GM04504 (cell line): Measurements from ENCODE around the gene SKI.
"Not testable (repeated sequence)": the region's sequence is repeated elsewhere in the genome, so short reads cannot be mapped to it uniquely, and the experiment has no call there.

Source experiments
- DNase-seq: peaks from one replicate; pipeline ENCODE4 v3.0.0-alpha.2; 2012; ENCODE audit warnings: low read depth

Gene SKI

DNA sequence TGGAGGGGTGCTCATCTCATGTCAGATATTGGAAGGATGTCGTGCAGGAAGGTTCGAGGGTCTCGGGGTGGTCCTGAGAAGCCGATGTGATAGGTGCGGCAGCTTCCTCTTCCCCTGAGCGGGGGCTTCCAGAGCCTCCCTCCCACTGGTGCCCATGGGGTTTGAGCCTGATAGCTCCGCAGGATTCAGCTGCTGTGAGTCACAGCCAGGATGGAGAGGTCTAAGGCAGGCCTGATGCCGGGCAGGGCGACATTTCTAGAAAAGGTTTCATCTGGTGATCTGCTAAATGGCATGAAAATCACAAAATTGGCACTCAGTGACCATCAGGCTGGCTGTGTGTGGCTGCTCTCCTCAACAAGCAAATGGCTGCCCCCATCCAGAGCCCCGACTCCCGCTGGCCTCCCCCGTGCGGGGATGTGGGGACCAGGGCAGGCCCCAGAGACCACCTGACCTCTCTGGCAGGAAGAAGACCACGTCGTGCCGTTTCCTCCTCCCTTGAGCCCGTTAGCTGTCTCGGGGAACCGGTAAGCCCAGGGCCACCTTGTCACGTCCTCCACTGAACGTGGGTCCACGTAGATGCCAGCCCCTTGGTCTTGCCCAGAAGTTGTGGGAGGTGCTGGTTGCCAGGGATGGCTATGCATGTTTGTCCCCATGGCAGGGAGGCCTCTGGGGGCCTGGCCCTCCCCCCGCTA is 66.1 kb downstream of the SKI start:
- no peak for DNase-seq

DNA sequence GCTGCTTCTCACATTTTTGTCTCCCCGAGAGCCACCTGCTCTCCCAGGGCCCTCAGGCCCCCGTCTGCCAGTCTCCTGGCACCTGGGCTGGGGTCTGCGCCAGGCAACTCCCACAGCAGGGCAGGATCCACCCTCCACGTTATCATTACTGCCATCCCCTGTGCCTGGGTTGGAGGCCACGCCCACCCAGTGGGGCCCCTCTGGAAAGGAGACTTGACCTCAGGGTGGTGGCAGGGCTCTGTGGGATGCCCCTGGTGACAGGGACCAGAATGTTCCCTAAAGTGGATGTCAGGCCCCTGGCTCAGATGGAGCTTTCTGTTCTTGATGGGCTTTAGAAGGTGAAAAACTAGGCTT is 66.6 kb downstream of the SKI start:
- DNase-seq = no peak

DNA sequence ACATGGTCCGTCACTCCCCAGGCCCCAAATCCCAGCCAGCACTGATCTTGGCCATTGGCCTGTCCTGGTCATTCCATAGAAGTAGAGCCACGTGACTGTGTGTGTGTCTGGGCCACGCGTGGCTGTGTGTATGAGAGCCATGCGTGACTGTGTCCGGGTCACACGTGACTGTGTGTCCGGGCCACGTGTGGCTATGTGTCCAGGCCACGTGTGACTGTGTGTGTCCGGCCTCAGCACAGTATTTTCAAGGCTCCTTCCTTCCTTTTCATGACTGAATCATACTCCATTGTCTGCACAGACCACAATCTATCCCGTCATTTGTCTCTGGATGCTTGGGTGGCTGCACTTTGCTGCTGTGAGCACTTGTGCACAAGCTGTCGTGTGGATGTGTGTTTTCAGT is 67.4 kb downstream of the SKI start:
- no peak for DNase-seq

DNA sequence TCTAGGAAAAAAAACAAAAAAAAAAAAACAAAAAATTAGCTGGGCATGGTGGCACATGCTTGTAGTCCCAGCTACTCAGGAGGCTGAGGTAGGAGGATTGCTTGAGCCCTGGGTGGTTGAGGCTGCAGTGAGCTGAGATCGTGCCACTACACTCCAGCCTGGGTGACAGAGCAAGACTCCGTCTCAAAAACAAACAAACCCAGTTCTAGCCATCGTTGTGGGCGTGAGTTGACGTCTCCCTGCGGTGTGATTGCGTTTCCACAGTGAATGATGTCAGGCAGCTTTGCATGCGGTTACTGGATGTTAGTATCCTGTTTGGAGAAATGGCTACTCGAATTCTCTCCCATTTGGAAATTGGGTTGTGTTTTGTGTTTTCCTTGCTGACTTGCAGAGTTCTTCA is 68.1 kb downstream of the SKI start:
- not testable (repeated sequence) for DNase-seq

DNA sequence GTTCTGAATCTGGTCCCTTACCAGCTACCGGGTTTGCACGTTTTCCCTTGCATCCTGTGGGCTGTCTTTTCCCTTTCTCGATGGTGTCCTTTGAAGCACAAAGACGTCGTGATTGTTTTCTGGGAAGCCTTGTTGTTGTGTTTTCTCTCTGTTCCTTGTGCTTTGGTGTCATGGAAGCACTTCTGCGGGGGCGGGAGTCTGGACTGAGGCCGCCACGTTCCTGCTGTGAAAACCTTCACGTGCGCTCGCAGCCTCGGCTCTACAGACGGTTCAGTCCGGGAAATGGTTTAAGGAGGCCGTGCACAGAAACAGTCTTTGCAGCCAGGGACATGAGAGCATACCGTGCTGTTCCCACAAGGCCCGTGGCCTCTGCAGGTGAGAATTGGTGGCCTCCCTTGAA is 68.5 kb downstream of the SKI start:
- DNase-seq = no peak

DNA sequence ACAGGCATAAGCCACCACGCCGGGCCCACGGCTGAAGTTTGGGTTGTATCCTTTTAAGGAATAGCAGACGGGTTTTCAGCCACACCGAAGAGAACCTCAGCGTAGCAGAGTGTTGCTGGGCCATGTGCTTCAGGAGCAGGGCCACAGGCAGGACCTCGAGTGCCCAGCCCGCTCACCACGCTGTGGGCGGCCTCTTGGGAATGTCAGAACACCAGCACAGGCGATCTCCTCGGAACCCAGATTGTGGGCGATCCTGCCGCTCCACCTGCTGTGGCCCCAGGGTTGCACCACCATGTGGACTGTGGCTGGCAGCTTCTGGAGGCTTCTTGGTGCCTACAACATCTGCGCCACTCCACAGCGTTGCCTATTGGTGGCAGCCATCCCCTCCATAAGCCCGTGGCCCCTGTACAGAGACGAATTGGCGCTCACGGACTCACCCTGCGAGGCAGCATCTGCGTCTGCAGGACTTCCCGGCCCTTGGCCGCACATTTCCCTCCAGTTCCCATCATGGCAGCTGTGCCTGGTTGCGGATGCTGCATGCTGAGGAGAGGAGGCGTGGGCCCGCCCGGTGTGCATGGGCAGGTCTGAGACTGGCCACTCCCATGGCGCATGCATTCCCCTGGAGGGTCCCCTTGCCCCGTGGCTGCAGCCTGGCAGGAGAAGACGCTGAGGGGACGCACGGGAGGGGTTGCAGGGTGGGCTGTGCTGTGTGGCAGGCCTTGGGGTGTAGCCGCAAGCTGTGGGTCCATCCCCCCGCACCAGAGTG is 69.3 kb downstream of the SKI start:
- DNase-seq = no peak

DNA sequence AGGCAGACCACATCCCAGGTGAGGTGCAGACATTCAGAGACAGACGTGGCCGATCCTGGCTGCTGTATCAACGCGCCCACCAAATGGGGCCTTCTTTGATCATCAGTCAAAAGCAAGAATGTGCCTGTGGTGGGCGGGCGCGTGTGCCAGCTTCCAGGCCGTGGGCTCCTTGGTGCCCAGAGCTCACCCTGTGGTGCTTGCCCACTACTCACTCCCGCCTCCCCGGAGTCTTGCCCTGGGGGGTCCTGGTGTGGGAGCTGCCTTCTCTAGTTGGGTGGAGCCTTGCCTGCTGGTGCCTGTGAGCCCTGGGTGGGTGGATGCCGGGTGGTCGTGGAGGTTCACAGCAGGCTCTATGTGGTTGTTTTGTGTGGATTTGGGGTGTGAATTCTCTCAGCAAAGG is 70.6 kb downstream of the SKI start:
- DNase-seq = no peak

DNA sequence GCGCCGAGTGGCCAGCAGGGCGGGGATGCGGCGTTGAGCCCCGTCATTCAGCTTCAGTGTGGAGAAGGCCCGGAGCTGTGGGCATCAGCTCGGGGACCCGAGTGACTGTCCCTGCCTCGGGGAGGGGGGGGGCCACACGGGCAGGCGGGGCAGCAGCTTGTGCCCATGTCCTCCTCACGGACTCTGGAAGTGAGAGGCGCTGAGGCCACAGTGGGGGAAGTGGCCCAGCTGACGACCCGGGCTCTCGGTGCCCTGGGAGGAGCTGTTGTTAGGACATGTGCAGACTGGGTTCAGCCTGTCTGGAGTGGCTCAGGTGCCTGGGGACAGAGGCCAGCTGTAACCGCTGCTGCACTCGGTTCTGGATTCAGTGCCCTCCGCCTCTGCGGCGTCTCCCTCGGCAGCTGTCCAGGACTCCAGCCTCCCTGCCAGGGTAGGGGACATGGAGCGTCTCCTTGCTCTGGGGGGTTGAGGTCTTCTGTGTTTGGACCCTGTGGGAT is 71.1 kb downstream of the SKI start:
- no peak for DNase-seq

DNA sequence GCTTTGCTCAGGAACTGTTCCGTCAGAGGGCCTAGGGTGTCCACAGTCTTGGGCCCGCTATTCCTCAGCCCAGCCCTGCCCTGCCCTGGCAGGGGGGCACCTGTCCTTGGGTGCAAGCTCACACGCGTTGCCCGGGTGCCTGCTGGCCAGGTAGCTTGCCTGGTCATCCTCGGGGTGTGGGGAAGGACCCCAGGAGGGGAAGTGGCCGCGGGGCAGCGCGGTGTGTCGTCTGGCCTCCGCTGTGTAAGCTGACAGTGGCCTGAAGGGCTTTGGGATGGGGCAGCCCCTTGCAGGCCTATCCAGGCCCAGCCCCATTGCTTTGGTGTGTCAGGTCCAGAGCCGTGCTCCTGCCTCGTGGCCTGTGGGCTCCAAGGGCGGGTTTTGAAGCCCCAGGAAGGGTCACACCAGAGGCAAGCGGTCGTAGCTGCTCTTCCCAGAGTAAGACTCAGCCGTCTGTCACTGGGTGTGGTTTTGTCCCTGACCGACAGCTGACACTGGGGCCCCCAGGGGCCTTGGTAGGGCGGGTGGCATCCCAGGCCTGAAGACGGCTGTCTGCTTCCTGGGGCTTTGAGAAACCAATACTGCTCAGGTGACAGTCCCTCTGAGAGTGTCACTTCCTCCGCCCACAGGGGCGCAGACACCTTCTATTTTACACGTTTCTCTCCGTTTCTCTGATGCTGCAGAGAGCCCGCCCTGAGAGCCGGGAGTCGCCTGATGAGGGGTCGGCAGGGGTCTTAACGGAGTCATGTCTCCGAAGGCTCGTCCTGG is 72.1 kb downstream of the SKI start:
- DNase-seq = no peak

DNA sequence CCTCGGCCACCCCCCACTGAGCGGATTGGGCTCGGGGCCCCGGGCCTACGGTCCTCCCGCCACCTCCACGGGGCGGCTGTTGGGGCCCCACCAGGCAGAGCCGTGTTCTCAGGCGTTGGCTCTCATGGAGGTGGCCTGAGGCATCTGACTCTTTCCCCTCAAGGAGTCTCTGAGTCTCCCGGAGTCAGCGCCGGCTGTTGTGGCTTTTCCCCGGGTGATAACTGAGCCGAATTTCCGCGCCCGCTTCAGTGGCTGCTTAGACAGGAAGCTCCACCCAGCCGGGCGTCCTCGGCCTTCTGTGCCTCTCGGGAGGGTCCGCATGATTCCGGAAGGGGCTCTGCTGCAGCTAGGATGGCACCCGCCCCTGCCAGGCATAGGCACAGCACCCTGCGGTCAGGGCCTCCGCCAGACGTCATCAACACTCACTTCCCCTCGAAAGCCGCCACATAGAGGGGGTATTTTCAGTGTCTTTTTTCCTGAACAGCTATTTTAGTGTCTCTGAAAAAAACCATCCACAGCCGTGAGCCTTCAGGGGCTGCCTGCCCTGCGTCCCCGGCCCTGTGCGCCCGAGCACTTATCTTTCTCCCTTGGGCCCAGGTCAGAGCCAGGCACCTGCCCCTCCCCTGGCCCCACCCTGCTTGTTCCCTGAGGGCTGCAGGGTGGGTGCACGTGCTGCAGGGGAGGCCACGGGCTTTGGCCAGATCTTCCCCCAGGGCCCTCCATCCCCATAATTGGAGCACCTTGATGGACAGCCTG is 72.9 kb downstream of the SKI start:
- no peak for DNase-seq

DNA sequence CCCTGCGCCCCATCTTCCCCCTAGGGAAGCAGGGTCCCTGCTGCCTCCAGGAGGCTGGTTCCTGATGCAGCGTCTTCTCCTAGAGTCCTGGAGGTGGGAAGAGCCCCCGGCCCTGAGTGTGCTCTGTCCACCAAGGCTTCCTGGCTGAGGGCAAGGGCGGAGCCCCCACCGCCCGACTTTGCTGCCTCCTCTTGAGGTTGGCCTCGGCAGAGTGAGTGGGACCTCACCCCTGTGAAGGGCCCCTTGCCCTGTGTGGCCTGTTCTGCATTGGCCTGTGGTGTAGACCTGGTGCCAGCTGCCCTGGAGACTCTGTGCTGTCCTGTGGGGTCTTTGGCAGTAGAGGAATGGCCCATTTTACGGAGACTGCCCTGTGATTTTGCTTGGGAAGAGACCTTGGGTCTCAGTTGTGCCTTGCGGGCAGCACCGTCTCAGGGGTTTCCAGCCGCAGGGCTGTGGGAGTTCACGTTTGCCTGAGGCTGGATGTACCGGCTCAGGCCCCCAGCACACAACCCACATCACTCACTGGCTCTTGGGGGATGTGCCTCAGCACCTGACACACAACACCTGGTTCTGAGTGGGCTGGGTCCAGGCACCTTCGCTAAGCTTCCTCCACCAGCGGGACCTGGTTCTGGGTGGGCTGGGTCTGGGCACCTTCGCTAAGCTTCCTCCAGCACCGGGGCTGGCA is 73.6 kb downstream of the SKI start:
- DNase-seq = no peak

DNA sequence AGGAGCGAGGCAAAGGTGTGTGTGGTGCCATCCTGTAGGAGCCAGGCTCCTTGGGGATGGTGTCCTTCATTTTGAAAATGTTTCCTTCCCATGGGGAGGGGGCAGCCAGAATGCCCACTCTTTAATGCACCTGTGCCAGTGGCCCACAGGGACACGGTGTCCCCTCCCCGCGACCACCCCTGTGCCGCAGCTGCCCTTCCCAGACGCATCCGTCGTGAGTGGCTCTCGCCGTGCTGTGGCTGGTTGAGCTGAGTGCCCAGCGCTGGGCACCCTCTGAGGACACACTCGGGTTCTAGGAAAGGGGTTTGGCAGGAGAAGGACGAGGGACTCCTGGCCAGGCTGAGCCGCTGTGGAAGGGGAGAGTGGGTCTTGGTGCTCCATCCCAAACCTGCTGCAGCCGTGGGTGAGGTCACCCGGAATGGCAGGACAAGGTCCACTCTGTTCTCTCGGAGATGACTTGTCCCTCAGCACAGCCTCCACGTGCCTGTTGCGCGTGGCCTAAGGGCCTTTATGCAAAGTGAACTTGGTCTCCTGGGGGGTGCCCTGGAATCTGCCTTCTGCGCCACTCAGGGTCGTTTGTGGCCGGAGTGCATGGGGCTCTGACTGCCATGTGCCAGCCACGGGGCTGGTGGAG is 74.3 kb downstream of the SKI start:
- no peak for DNase-seq

DNA sequence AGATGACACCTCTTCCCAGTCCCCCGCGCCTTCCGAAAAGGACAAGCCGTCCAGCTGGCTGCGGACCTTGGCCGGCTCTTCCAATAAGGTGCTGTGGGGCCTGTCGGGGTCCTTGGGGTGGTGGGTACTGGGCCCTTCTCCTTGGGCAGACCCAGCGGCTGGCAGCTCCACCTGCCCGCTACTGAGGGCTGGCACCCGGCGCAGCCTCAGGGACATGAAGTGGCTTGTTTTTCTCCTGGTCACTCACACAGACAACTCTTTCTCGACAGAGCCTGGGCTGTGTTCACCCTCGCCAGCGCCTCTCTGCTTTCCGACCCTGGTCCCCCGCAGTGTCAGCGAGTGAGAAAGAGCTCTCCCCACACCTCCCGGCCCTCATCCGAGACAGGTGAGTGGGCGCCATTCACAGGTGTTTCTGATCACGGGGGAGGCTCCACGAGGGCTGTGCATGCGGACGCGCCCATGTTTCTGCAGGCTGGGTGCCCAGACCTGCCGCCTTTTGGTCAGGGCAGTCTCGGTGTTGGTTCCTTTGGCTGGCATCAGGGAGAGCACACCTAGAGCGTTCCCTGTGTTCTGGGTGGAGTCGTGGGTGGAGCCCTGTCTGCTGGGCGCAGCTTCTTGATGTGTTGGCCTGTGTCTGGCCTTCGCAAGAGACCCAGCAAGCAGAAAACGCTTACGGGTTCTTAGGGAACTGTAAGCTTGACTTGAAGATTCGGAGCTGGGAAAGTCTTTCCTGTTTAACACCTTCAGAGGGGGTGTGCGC is 75.1 kb downstream of the SKI start:
- DNase-seq = no peak

DNA sequence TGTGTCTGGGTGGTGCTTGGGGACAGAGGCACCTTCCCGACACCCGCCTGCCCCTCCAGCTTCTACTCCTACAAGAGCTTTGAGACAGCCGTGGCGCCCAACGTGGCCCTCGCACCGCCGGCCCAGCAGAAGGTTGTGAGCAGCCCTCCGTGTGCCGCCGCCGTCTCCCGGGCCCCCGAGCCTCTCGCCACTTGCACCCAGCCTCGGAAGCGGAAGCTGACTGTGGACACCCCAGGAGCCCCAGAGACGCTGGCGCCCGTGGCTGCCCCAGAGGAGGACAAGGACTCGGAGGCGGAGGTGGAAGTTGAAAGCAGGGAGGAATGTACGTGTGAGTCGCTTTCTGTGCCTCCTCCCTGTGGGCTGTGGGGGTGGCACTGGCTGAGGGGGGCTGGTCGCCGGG is 75.7 kb downstream of the SKI start:
- DNase-seq = no peak

DNA sequence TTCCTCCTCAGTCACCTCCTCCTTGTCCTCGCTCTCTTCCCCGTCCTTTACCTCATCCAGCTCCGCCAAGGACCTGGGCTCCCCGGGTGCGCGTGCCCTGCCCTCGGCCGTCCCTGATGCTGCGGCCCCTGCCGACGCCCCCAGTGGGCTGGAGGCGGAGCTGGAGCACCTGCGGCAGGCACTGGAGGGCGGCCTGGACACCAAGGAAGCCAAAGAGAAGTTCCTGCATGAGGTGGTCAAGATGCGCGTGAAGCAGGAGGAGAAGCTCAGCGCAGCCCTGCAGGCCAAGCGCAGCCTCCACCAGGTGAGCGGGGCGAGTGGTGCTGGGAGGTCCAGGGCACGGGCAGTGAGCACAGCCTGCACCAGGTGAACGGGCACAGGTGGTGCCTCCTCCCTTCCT is 76.2 kb downstream of the SKI start:
- DNase-seq = no peak

DNA sequence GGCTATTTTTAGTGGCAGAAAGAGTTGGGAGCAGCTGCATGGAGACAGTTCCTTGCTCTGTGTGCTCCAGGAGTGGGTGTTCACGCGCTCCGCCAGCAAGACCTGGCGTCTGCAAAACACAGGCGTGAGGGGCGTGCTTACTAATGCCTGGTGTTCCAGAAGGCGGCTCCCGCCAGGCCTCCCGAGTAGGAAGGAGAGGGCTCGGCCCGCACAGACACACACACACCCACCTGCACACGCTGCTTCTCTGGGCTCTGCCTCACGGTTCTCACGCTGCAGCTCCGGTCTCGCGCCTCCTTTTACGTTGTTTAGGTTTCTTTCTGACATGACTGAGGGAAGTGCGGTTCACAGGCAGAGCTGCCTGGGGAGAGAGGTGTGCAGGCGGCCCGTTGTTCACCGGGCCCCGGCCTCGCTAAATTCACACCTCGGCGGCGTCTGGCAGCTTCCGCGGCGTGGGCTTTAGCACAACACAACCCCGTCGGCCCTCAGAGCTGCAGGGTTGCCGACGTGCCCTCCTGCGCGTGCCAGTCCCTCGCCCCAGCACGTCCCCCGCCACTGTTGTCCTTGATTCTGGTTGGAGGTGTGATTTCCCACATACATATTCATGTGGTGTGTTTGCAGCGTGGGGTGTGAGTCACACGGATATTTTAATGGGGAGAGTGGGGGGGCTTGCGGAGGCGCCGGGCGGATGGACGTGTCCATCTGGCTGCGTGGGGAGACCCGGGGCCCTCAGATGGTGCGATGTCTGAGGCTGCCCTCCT is 77.0 kb downstream of the SKI start:
- no peak for DNase-seq

DNA sequence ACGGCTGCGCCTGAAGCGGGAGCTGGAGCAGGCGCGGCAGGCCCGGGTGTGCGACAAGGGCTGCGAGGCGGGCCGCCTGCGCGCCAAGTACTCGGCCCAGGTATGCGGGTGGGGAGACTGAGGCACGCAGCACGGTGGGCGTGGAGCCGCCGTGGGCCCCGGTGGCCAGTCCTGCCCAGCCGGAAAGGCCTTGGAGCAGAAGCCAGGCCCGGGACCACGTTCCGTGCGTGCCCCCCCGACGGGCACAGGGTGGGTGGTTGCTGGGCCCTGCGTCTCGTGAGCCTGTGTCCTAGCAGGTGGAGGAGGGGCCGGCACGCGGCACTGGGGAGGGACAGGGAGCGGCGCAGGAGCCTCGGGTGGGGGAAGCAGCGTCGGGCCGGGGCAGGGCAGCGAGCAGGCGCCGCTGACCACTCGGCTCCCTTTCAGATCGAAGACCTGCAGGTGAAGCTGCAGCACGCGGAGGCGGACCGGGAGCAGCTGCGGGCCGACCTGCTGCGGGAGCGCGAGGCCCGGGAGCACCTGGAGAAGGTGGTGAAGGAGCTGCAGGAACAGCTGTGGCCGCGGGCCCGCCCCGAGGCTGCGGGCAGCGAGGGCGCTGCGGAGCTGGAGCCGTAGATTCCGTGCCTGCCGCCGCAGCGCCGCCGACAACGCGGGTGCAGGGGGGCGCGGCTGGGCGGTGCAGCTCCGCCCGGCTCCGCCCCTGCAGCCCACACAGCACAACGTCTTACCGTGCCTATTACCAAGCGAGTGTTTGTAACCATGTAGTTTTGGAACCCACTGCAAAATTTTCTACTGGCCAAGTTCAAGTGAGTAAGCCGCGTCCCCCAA is 78.2 kb downstream of the SKI start:
- no peak for DNase-seq

DNA sequence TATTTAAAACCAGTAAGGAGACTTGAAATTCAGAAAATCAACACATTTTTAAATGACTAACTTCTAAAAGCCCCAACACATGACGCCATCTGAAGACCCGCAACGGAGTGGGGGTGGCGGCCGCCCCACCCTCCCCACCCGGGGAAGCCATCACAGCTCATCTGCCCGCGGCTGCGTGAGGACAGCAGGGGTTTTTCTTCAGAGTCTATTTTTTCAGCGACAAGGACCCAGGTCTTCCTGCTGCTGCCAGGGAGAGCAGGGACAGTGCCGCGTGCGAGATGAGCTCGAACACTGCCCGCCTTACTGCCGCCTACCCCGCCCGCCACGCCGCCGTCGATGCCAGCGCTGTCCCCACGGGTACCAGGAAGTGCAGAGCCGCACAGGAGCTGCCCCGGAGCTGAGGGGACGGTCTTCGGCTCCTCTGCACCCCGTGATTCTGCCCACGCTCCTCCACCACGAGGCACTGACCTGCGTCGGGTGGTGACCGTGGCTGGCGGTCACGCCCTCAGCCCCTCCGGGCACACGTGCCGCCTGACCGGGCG is 79.0 kb downstream of the SKI start:
- DNase-seq = no peak

DNA sequence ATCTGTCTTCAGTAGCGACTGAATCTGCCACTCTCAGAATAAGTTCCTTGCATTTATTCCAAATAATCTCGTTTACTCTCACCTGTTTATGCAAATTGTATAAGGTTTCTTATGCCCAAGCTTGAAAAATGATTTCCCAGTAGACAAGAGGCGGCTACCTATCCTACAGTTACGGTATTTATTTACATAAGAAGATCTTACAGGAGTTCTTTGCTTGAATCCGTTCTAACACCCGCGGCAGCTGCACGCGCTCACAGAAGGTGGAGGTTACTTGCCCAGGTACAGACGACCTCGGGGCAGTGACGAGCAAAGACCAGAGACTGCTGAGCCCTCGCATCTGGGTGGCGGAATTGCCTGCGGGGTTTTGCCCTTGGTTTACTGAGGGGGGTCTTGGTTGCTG is 79.9 kb downstream of the SKI start:
- no peak for DNase-seq
